ENCODE results near the gene DSG2.

- TF ChIP-seq CTCF (IDR thresholded peaks at IDR 0.05 in 8 of 11, conservative IDR thresholded peaks at IDR 0.05 in 3 of 11): no peak
- no peak for TF ChIP-seq POLR2AphosphoS5 (IDR thresholded peaks at IDR 0.05)
- TF ChIP-seq POLR2A (IDR thresholded peaks at IDR 0.05): no peak
Measured at GRCh38 chr18:31478688-31479087, 19.3 kb upstream of the DSG2 start.
